ENCODE measurements around the gene MNX1. TPM values are rescaled to one million over a fixed set of nuclear protein-coding genes. Genes with fewer than 3 reads are reported as not detected.

The MNX1 gene
- total and polyA plus RNA-seq, 2 donors (not counting 1 experiment from before 2014, with no cell fraction given): not detected

DNA sequence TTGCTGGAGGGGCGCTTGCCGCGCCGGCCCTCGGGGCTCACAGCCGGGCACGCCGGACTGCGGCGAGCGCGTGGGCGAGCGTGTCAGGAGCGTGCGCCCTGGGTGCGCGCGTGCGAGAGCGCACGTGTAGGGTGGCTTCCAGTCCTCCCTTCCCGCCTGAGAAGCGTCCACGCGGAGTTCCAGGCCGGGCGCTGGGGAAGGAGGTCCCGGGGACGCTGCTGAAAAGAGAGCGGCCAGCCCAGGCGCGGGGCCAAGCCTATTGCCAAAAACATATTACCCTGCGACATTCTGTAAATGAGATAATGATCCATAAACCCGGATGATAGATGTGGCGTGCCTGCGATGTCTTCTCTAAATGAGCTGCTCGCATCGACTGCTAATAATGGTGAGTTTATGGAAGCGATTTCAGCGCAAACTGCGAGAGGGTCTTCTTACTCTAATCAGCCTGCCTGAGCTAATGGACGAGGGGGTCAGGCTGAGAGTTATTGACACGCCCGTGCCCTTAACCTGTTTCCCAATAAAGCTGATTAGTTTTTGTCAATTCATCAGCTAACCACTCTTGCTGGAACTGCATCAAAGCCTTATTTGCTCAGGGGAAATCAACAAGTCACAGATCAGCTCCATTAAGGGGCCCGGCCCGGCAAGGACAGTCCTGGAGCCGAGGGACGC, 8.0 kb upstream of the MNX1 start:
- no peak overlapping the region for H3K4me2 ChIP-seq (ENCODE audit: extremely low read depth, insufficient read depth, low read length)
- H3K27ac ChIP-seq (ENCODE audit: insufficient read depth, low read length): no peak overlapping the region
- peaks cover 96% of the 10 kb centered on the region for H3K27me3 ChIP-seq (ENCODE audit: control insufficient read depth, insufficient read depth, low read length)
- no peak overlapping the region for H3K4me3 ChIP-seq (replicated peaks in 1 of 4; ENCODE audit: control extremely low read depth in 1 of 4, insufficient read depth in 1 of 4, low read depth in 3 of 4, low read length in 4 of 4)
- H3K9me3 ChIP-seq (ENCODE audit: control insufficient read depth, insufficient read depth, low read depth, low read length): no peaks in the 10 kb centered on the region
- peak; percentile 80 for TF ChIP-seq EZH2 (IDR thresholded peaks at IDR 0.05; ENCODE audit: low read length, missing control alignments)
- no peak for TF ChIP-seq CTCF (conservative IDR thresholded peaks at IDR 0.05 in 1 of 2, IDR thresholded peaks at IDR 0.05 in 1 of 2; ENCODE audit: low read depth in 1 of 2, low read length in 2 of 2)
- no peak overlapping the region for H3K9ac ChIP-seq (ENCODE audit: insufficient read depth, low read length)
- H3K4me1 ChIP-seq (ENCODE audit: control insufficient read depth, extremely low read depth, insufficient read depth, low read length): no peaks in the 10 kb centered on the region
- H2AFZ ChIP-seq (ENCODE audit: low read length): no peak overlapping the region
- H3K79me2 ChIP-seq (ENCODE audit: control insufficient read depth, insufficient read depth, low read length): no peaks in the 10 kb centered on the region
- H3K36me3 ChIP-seq (ENCODE audit: control insufficient read depth, insufficient read depth, low read length): no peaks in the 10 kb centered on the region
- DNase-seq (ENCODE audit: low read depth in 2 of 2): no peak
- H4K20me1 ChIP-seq (ENCODE audit: control insufficient read depth, extremely low read depth, insufficient read depth, low read length): no peaks in the 10 kb centered on the region

GRCh38 chr7:157017603-157018327, 7.3 kb upstream of the MNX1 start:
- no peak overlapping the region for H3K9ac ChIP-seq (ENCODE audit: insufficient read depth, low read length)
- peaks cover 93% of the 10 kb centered on the region for H3K27me3 ChIP-seq (ENCODE audit: control insufficient read depth, insufficient read depth, low read length)
- no peaks in the 10 kb centered on the region for H4K20me1 ChIP-seq (ENCODE audit: control insufficient read depth, extremely low read depth, insufficient read depth, low read length)
- H3K79me2 ChIP-seq (ENCODE audit: control insufficient read depth, insufficient read depth, low read length): no peaks in the 10 kb centered on the region
- TF ChIP-seq CTCF (conservative IDR thresholded peaks at IDR 0.05 in 1 of 2, IDR thresholded peaks at IDR 0.05 in 1 of 2; ENCODE audit: low read depth in 1 of 2, low read length in 2 of 2) (no peak), EZH2 (IDR thresholded peaks at IDR 0.05; ENCODE audit: low read length, missing control alignments) (no peak)
- no peaks in the 10 kb centered on the region for H3K4me1 ChIP-seq (ENCODE audit: control insufficient read depth, extremely low read depth, insufficient read depth, low read length)
- H3K9me3 ChIP-seq (ENCODE audit: control insufficient read depth, insufficient read depth, low read depth, low read length): no peaks in the 10 kb centered on the region
- no peaks in the 10 kb centered on the region for H3K36me3 ChIP-seq (ENCODE audit: control insufficient read depth, insufficient read depth, low read length)
- no peak overlapping the region for H3K4me2 ChIP-seq (ENCODE audit: extremely low read depth, insufficient read depth, low read length)
- no peak overlapping the region for H3K4me3 ChIP-seq (replicated peaks in 1 of 4; ENCODE audit: control extremely low read depth in 1 of 4, insufficient read depth in 1 of 4, low read depth in 3 of 4, low read length in 4 of 4)
- DNase-seq (ENCODE audit: low read depth in 2 of 2): no peak
- no peak overlapping the region for H3K27ac ChIP-seq (ENCODE audit: insufficient read depth, low read length)
- no peak overlapping the region for H2AFZ ChIP-seq (ENCODE audit: low read length)

DNA sequence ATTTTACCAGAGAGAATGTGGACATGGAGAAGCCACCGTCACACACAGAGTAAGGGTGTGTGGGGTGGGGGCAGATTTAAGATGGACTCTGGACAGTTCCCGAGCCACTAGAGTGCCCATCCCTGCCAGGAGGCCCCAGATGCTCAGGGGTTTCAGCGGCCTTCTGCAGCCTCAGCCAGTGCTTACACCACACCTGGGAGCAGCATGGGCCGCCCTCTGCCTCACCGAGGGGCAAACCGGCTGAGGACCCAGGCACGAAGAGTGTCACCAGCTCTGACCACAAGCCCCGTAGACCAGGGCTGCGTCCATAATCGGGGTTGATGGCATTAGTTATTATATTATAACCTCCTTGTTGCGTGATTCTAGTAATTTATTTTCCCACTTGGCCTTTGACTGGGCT, 6.7 kb upstream of the MNX1 start:
- Histone ChIP-seq H2AFZ (ENCODE audit: low read length) (no peak overlapping the region), H4K20me1 (ENCODE audit: control insufficient read depth, extremely low read depth, insufficient read depth, low read length) (no peaks in the 10 kb centered on the region), H3K27ac (ENCODE audit: insufficient read depth, low read length) (no peak overlapping the region), H3K36me3 (ENCODE audit: control insufficient read depth, insufficient read depth, low read length) (no peaks in the 10 kb centered on the region), H3K79me2 (ENCODE audit: control insufficient read depth, insufficient read depth, low read length) (no peaks in the 10 kb centered on the region), H3K27me3 (ENCODE audit: control insufficient read depth, insufficient read depth, low read length) (peaks cover 91% of the 10 kb centered on the region), H3K4me1 (ENCODE audit: control insufficient read depth, extremely low read depth, insufficient read depth, low read length) (no peaks in the 10 kb centered on the region), H3K9me3 (ENCODE audit: control insufficient read depth, insufficient read depth, low read depth, low read length) (no peaks in the 10 kb centered on the region), H3K4me3 (replicated peaks in 1 of 4; ENCODE audit: control extremely low read depth in 1 of 4, insufficient read depth in 1 of 4, low read depth in 3 of 4, low read length in 4 of 4) (no peak overlapping the region), H3K4me2 (ENCODE audit: extremely low read depth, insufficient read depth, low read length) (no peak overlapping the region), H3K9ac (ENCODE audit: insufficient read depth, low read length) (no peak overlapping the region)
- TF ChIP-seq CTCF (conservative IDR thresholded peaks at IDR 0.05 in 1 of 2, IDR thresholded peaks at IDR 0.05 in 1 of 2; ENCODE audit: low read depth in 1 of 2, low read length in 2 of 2) (no peak), EZH2 (IDR thresholded peaks at IDR 0.05; ENCODE audit: low read length, missing control alignments) (no peak)
- no peak for DNase-seq (ENCODE audit: low read depth in 2 of 2)

All from fibroblast of lung (primary cell).